H1 (cell line): ENCODE measurements around the gene SMYD3. TPM values are rescaled to one million over a fixed set of nuclear protein-coding genes. Genes with fewer than 3 reads are reported as not detected.

Experiments used
- CTCF ChIA-PET: fragments of 300-600 bp; sonication (Branson Sonifier 250); formaldehyde crosslinking; loops from one replicate; lab custom pipeline; 2021; ENCODE audit not compliant: partially characterized antibody; lab: Charles Lee
- POLR2A ChIA-PET: fragments of 300-600 bp; sonication (Branson Sonifier 250); formaldehyde crosslinking; loops from one replicate; lab custom pipeline; 2021; ENCODE audit warnings: inconsistent platforms; ENCODE audit not compliant: partially characterized antibody; lab: Charles Lee
- DNase-seq, 2 experiments: peaks; one replicate each; pipeline versions ENCODE4 v3.0.0 to v3.0.0-alpha.2; 2010 to 2022; ENCODE audit warnings: low spot score in 2 of 2, low read depth in 1 of 2, mixed read lengths in 1 of 2
- FAIRE-seq: peaks from 2 replicates; lab custom pipeline; 2011; peaks lifted over from hg19 to GRCh38; lab: Jason Lieb, UNC
- H2AFZ ChIP-seq: 2 replicates; pipeline ENCODE4 v1.8.1; 2012; ENCODE audit warnings: low read length, inconsistent platforms
- H2AK5ac ChIP-seq: 2 replicates; pipeline ENCODE4 v1.6.1; 2013; ENCODE audit warnings: low read depth, low read length
- H2BK120ac ChIP-seq: replicated peaks from 2 replicates; pipeline ENCODE3; 2013; ENCODE audit warnings: low read depth, low read length, inconsistent platforms
- H2BK12ac ChIP-seq: 2 replicates; pipeline ENCODE4 v1.6.1; 2013; ENCODE audit warnings: low read depth, low read length
- H2BK15ac ChIP-seq: 2 replicates; pipeline ENCODE4 v1.6.1; 2013; ENCODE audit warnings: low read length
- H2BK20ac ChIP-seq: 2 replicates; pipeline ENCODE4 v1.6.1; 2013; ENCODE audit warnings: low read length
- H2BK5ac ChIP-seq: 2 replicates; pipeline ENCODE4 v1.6.1; 2013; ENCODE audit warnings: low read depth, low read length
- H3K14ac ChIP-seq: 2 replicates; pipeline ENCODE4 v1.6.1; 2013; ENCODE audit warnings: inconsistent platforms; ENCODE audit not compliant: insufficient read length
- H3K18ac ChIP-seq: 2 replicates; pipeline ENCODE4 v1.6.1; 2013; ENCODE audit warnings: low read length; ENCODE audit errors: extremely low read depth
- H3K23ac ChIP-seq: 2 replicates; pipeline ENCODE4 v1.6.1; 2013; ENCODE audit warnings: inconsistent platforms; ENCODE audit not compliant: insufficient read length
- H3K23me2 ChIP-seq: 2 replicates; pipeline ENCODE4 v1.6.1; 2013; ENCODE audit warnings: low read depth, low read length
- H3K27ac ChIP-seq: 2 replicates; pipeline ENCODE4 v1.6.1; 2011; ENCODE audit warnings: low read depth, low read length, inconsistent platforms
- H3K27me3 ChIP-seq, 4 experiments: replicated peaks in 1 of 4; 1 replicate in 1 of 4; 2 replicates in 3 of 4; pipeline versions ENCODE4 v1.6.1 to v1.8.1; 2011 to 2013; ENCODE audit warnings: low read length in 3 of 4, mild to moderate bottlenecking in 3 of 4, inconsistent platforms in 2 of 4, mixed read lengths in 2 of 4, moderate library complexity in 1 of 4; ENCODE audit not compliant: control insufficient read depth in 3 of 4, insufficient read depth in 3 of 4; ENCODE audit errors: extremely low read depth in 1 of 4
- H3K36me3 ChIP-seq, 4 experiments: 2 replicates each; pipeline versions ENCODE4 v1.6.1 to v1.8.1; 2011 to 2013; ENCODE audit warnings: mild to moderate bottlenecking in 4 of 4, low read length in 3 of 4, moderate library complexity in 2 of 4, control low read depth in 1 of 4, inconsistent platforms in 1 of 4; ENCODE audit not compliant: insufficient read depth in 4 of 4, control insufficient read depth in 2 of 4
- H3K4ac ChIP-seq: replicated peaks from 2 replicates; pipeline ENCODE3; 2013; ENCODE audit warnings: low read length, low read depth, mixed read lengths, inconsistent platforms; ENCODE audit not compliant: insufficient read length
- H3K4me1 ChIP-seq, 4 experiments: replicated peaks in 1 of 4; 1 replicate in 1 of 4; 2 replicates in 3 of 4; pipeline versions ENCODE4 v1.6.1 to v1.8.1; 2011 to 2013; ENCODE audit warnings: low read length in 3 of 4, inconsistent platforms in 2 of 4, mixed read lengths in 1 of 4; ENCODE audit not compliant: insufficient read depth in 4 of 4, control insufficient read depth in 3 of 4
- H3K4me2 ChIP-seq, 2 experiments: 2 replicates each; pipeline versions ENCODE4 v1.6.1 to v1.8.1; 2011 to 2013; ENCODE audit warnings: low read depth in 2 of 2, low read length in 2 of 2, control low read depth in 1 of 2, inconsistent platforms in 1 of 2, mild to moderate bottlenecking in 1 of 2; ENCODE audit not compliant: insufficient read depth in 1 of 2
- H3K4me3 ChIP-seq, 4 experiments: fragments of 200-600, 300-600 bp in 1 of 4; sonication (generic), shearing (Covaris generic), sonication (Bioruptor Twin) in 1 of 4; 2 replicates each; pipeline versions ENCODE4 v1.5.1 to v1.8.1; 2011 to 2016; ENCODE audit warnings: low read length in 4 of 4, low read depth in 3 of 4, control low read depth in 2 of 4, inconsistent platforms in 2 of 4, mild to moderate bottlenecking in 2 of 4, mixed read lengths in 1 of 4, moderate library complexity in 1 of 4; ENCODE audit not compliant: insufficient read depth in 2 of 4; ENCODE audit errors: extremely low read depth in 1 of 4
- H3K56ac ChIP-seq: replicated peaks from 2 replicates; pipeline ENCODE3; 2013; ENCODE audit warnings: low read depth, mild to moderate bottlenecking, mixed read lengths, low read length, inconsistent platforms; ENCODE audit not compliant: insufficient read length
- H3K79me1 ChIP-seq: 2 replicates; pipeline ENCODE4 v1.6.1; 2013; ENCODE audit warnings: low read depth, low read length, control low read depth
- H3K79me2 ChIP-seq, 2 experiments: 2 replicates each; pipeline versions ENCODE4 v1.6.1 to v1.8.1; 2012 to 2013; ENCODE audit warnings: low read length in 2 of 2, mild to moderate bottlenecking in 2 of 2, inconsistent platforms in 1 of 2; ENCODE audit not compliant: insufficient read depth in 2 of 2, control insufficient read depth in 1 of 2
- H3K9ac ChIP-seq, 4 experiments: replicated peaks in 1 of 4; 1 replicate in 1 of 4; 2 replicates in 3 of 4; pipeline versions ENCODE4 v1.6.1 to v1.8.1; 2011 to 2013; ENCODE audit warnings: low read depth in 3 of 4, low read length in 3 of 4, control low read depth in 2 of 4, mild to moderate bottlenecking in 2 of 4, moderate library complexity in 2 of 4, inconsistent platforms in 1 of 4; ENCODE audit errors: extremely low read depth in 1 of 4
- H3K9me3 ChIP-seq, 2 experiments: 2 replicates each; pipeline versions ENCODE4 v1.6.1 to v1.8.1; 2012 to 2013; ENCODE audit warnings: mild to moderate bottlenecking in 2 of 2, moderate library complexity in 2 of 2, control low read depth in 1 of 2, inconsistent platforms in 1 of 2, low read depth in 1 of 2, low read length in 1 of 2, mixed read lengths in 1 of 2; ENCODE audit not compliant: insufficient read depth in 2 of 2
- H4K20me1 ChIP-seq, 2 experiments: replicated peaks in 1 of 2; 2 replicates each; pipeline versions ENCODE3 to v1.8.1; 2011 to 2013; ENCODE audit warnings: inconsistent platforms in 2 of 2, low read length in 2 of 2, mild to moderate bottlenecking in 1 of 2; ENCODE audit not compliant: insufficient read depth in 2 of 2, control insufficient read depth in 1 of 2
- H4K5ac ChIP-seq: 2 replicates; pipeline ENCODE4 v1.6.1; 2013; ENCODE audit warnings: low read length, low read depth, mixed read lengths, inconsistent platforms; ENCODE audit not compliant: insufficient read length
- H4K8ac ChIP-seq: 2 replicates; pipeline ENCODE4 v1.8.0; 2013; ENCODE audit warnings: mild to moderate bottlenecking, moderate library complexity, low read length, inconsistent platforms; ENCODE audit not compliant: insufficient read depth; ENCODE audit errors: extremely low read depth
- H4K91ac ChIP-seq: replicated peaks from 2 replicates; pipeline ENCODE3; 2013; ENCODE audit warnings: low read length, mixed read lengths, inconsistent platforms; ENCODE audit not compliant: insufficient read length
- KDM1A ChIP-seq: fragments of 200-600, 300-600 bp; sonication (generic); IDR thresholded peaks from 2 replicates; pipeline ENCODE4 v1.7.1; 2016; ENCODE audit warnings: mild to moderate bottlenecking, low read length, borderline replicate concordance
- POLR2AphosphoS5 ChIP-seq: IDR thresholded peaks from 2 replicates; pipeline ENCODE4 v1.6.1; 2011; ENCODE audit warnings: low read depth, low read length
- WGBS, 2 experiments: shearing (Covaris generic) in 1 of 2; methylation state at CpG; one replicate each; pipeline versions ENCODE4 v1.1.6 to v1.1.7; 2013 to 2015; ENCODE audit warnings: low lambda C conversion rate in 2 of 2, mixed read lengths in 2 of 2, inconsistent platforms in 1 of 2, low coverage in 1 of 2, missing lambda C conversion rate in 1 of 2; ENCODE audit not compliant: insufficient replicate concordance in 2 of 2, insufficient coverage in 1 of 2, insufficient read length in 1 of 2; ENCODE audit errors: extremely low coverage in 1 of 2, missing lambda C conversion rate in 1 of 2; 5-methylcytosine and 5-hydroxymethylcytosine counted together
- polyA plus RNA-seq, 7 experiments: library from polyadenylated mRNA; depleted of rRNA in 3 of 7; stranded (reverse) in 5 of 7; unstranded in 2 of 7; fragments of >200 nt in 5 of 7; fragments of 200-250 nt in 2 of 7; gene quantifications; 1 replicate in 5 of 7; 2 replicates in 1 of 7; 4 replicates in 1 of 7; pipeline versions ENCODE4 v1.2.1 to v1.2.3, GENCODE V29; 2011 to 2013; ENCODE audit warnings: missing spikeins in 2 of 7, mixed read lengths in 2 of 7
- total RNA-seq: library from RNA; stranded (reverse); fragmentation: NEBNext Ultra II Directional; extraction: Animal tissue kit (Norgen Biotek cat#: 25700); gene quantifications from 2 replicates; pipeline ENCODE4 v1.2.1, GENCODE V29; 2021
- TF ChIP-seq, protein P1 (sequence below), 3 experiments: IDR thresholded peaks; 1 replicate in 2 of 3; 2 replicates in 1 of 3; pipeline versions ENCODE4 v1.5.1 to v1.6.1; 2011; ENCODE audit warnings: low read length in 3 of 3, mild to moderate bottlenecking in 3 of 3, inconsistent platforms in 2 of 3, low read depth in 1 of 3, moderate library complexity in 1 of 3; ENCODE audit not compliant: insufficient read depth in 1 of 3; ENCODE audit errors: control extremely low read depth in 1 of 3

Gene SMYD3
- total and polyA plus RNA-seq, 2 of the 8 experiments (the other 6 are each of a cell fraction or from before 2014, with no cell fraction given): 17.3 to 25.4 TPM

GRCh38 chr1:246417813-246418564 lies 89.1 kb downstream of the SMYD3 start:
- no peak overlapping the region for H2AFZ ChIP-seq
- no peaks in the 10 kb centered on the region for H3K36me3 ChIP-seq
- no peaks in the 10 kb centered on the region for H3K27me3 ChIP-seq
- CTCF ChIA-PET: interaction anchor here (0.6 to 1.2 kb wide), 3 partner anchors 10 to 755 kb away, joined by 3 to 5 read pairs (median 4); no protein-coding TSS in a partner anchor
- no peak overlapping the region for H3K23ac ChIP-seq
- no peak overlapping the region for H3K14ac ChIP-seq
- H2BK120ac ChIP-seq: no peak overlapping the region
- H2AK5ac ChIP-seq: no peak overlapping the region
- 0 out of 7 replicates have a peak, but pooled peaks cover 0 to 2% (median 0%) of the 10 kb centered on the region in 4 experiments for H3K4me1 ChIP-seq
- no peaks in the 10 kb centered on the region for H4K20me1 ChIP-seq
- no peak overlapping the region for H4K91ac ChIP-seq
- TF ChIP-seq KDM1A: no peak
- TF ChIP-seq, protein P1, sequence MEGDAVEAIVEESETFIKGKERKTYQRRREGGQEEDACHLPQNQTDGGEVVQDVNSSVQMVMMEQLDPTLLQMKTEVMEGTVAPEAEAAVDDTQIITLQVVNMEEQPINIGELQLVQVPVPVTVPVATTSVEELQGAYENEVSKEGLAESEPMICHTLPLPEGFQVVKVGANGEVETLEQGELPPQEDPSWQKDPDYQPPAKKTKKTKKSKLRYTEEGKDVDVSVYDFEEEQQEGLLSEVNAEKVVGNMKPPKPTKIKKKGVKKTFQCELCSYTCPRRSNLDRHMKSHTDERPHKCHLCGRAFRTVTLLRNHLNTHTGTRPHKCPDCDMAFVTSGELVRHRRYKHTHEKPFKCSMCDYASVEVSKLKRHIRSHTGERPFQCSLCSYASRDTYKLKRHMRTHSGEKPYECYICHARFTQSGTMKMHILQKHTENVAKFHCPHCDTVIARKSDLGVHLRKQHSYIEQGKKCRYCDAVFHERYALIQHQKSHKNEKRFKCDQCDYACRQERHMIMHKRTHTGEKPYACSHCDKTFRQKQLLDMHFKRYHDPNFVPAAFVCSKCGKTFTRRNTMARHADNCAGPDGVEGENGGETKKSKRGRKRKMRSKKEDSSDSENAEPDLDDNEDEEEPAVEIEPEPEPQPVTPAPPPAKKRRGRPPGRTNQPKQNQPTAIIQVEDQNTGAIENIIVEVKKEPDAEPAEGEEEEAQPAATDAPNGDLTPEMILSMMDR (IDR thresholded peaks at IDR 0.05; ENCODE audit: control extremely low read depth in 1 of 3, insufficient read depth in 1 of 3, low read depth in 1 of 3, low read length in 3 of 3): peak in 2 of 3 experiments; percentile 27 to 33; a peak in 2 of 4 replicates
- no peak for TF ChIP-seq POLR2AphosphoS5
- no peak overlapping the region for H4K8ac ChIP-seq
- no peaks in the 10 kb centered on the region for H3K23me2 ChIP-seq
- no peak overlapping the region for H3K9ac ChIP-seq
- H3K27ac ChIP-seq: no peak overlapping the region
- POLR2A ChIA-PET: no interaction called here
- FAIRE-seq (no peak), DNase-seq (no peak)
- WGBS, 2 experiments: 88% methylated on average over 6 of the region's 6 CpGs; no CpG with 5 or more reads in 1 of the 2 experiments
- H3K9me3 ChIP-seq: peaks cover 3 to 11% of the 10 kb centered on the region in 2 experiments; a peak in 2 of 4 replicates
- no peaks in the 10 kb centered on the region for H3K79me2 ChIP-seq
- no peak overlapping the region for H2BK20ac ChIP-seq
- H3K4me3 ChIP-seq: no peak overlapping the region
- no peak overlapping the region for H2BK15ac ChIP-seq
- H2BK5ac ChIP-seq: no peak overlapping the region
- no peak overlapping the region for H3K56ac ChIP-seq
- H3K4me2 ChIP-seq: no peak overlapping the region
- no peak overlapping the region for H4K5ac ChIP-seq
- H3K4ac ChIP-seq: no peak overlapping the region
- H3K79me1 ChIP-seq: no peaks in the 10 kb centered on the region; the same call in 1 of the 2 replicates
- H2BK12ac ChIP-seq: no peak overlapping the region
- H3K18ac ChIP-seq: no peak overlapping the region
